Neuron (in vitro differentiated cells): ENCODE results near the gene ZNF488.

Source experiments
- H2AFZ ChIP-seq: one replicate; pipeline ENCODE4 v1.6.1; 2013; ENCODE audit warnings: low read depth, mild to moderate bottlenecking, inconsistent platforms, low read length, moderate library complexity
- H3K27me3 ChIP-seq: one replicate; pipeline ENCODE4 v1.6.1; 2013; ENCODE audit warnings: low read length; ENCODE audit not compliant: insufficient read depth
- H3K36me3 ChIP-seq: one replicate; pipeline ENCODE4 v1.6.1; 2013; ENCODE audit warnings: low read length; ENCODE audit not compliant: insufficient read depth
- H3K4me1 ChIP-seq: one replicate; pipeline ENCODE4 v1.6.1; 2013; ENCODE audit warnings: low read length; ENCODE audit not compliant: insufficient read depth
- H3K4me3 ChIP-seq: 2 replicates; pipeline ENCODE4 v1.5.1; 2013; ENCODE audit warnings: mild to moderate bottlenecking, low read length, moderate library complexity
- H3K9me3 ChIP-seq: one replicate; pipeline ENCODE4 v1.6.1; 2013; ENCODE audit warnings: low read length

ZNF488 gene

DNA sequence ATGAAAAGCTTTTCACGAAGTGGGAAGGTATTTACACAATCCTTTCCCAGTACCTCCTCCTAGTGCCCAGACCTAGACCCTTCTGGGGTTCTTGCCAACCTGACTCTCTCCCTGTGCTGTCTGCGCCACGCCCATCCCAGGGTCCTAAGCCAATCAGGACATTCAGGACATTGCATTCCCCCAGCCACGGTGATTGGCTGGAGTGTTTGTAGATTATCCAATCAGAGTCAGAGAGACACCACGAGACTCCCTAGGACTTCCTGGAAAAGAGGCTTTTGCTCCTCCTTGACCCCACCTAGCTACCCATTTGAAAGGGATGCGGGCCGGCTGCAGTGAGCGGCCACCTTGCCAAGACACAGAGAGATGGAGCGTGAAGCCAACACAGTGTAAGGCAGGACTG lies 65.4 kb downstream of the ZNF488 start:
- H2AFZ ChIP-seq = no peak overlapping the region
- no peaks in the 10 kb centered on the region for H3K27me3 ChIP-seq
- no peaks in the 10 kb centered on the region for H3K36me3 ChIP-seq
- no peak overlapping the region for H3K4me3 ChIP-seq
- peaks cover 8% of the 10 kb centered on the region for H3K4me1 ChIP-seq
- no peaks in the 10 kb centered on the region for H3K9me3 ChIP-seq

DNA sequence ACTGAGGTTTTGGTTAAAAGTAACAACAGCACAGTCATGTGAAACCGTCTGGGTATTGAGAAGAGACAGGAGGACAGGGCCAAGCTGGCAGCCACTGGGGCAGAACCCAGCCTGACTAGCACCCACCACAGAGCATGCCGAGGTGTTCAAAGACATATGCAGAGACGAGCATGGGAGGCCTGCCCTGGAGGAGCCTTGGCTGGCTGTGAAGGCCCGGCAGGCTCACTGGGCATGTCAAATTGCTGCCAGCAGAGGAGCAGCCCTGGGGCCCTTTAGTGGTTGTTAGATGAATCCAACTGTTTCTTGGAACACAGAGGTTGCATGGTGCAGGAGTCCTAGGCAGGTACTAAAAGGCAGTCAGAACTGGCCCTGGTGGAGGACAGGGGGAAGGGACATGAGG lies 66.8 kb downstream of the ZNF488 start:
- no peaks in the 10 kb centered on the region for H3K36me3 ChIP-seq
- no peaks in the 10 kb centered on the region for H3K9me3 ChIP-seq
- H3K4me1 ChIP-seq = peaks cover 8% of the 10 kb centered on the region
- no peak overlapping the region for H3K4me3 ChIP-seq
- H3K27me3 ChIP-seq = no peaks in the 10 kb centered on the region
- H2AFZ ChIP-seq = no peak overlapping the region

DNA sequence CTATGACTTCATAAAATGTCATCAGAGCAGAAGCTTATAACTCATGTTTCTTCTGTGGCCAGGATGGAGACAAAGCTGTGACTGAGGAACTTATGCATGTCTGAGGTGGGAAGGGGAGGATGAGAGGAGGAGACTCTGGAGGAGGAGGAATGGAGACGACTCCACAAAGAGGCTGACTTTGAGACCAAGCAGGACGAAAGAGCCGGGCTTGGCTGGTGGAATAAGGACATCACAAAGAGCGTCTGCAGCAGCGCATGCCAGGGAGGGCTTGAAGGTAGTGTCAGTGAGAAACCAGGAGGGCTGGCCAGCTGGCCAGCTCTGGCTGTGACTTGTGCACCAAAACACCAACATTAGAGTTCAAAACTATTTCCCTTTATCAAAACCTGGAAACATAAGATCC lies 68.0 kb downstream of the ZNF488 start:
- Histone ChIP-seq H3K4me1 (peaks cover 8% of the 10 kb centered on the region), H3K27me3 (no peaks in the 10 kb centered on the region), H2AFZ (no peak overlapping the region), H3K36me3 (no peaks in the 10 kb centered on the region), H3K9me3 (no peaks in the 10 kb centered on the region), H3K4me3 (no peak overlapping the region)
